Fibroblast of villous mesenchyme (primary cell): Measurements from ENCODE around the gene MBTPS1. TPM values are rescaled to one million over a fixed set of nuclear protein-coding genes. Genes with fewer than 3 reads are reported as not detected.
A peak's percentile ranks its signal among the peaks of the same experiment; 100 is the strongest.

Experiments used
- DNase-seq: peaks from one replicate; pipeline ENCODE4 v3.0.0-alpha.2; 2010; ENCODE audit warnings: low read depth
- H3K4me3 ChIP-seq: 2 replicates; pipeline ENCODE4 v1.5.1; 2011; ENCODE audit warnings: low read depth, mild to moderate bottlenecking, low read length
- CTCF ChIP-seq: IDR thresholded peaks from 2 replicates; pipeline ENCODE4 v1.5.1; 2012; ENCODE audit warnings: low read depth, mild to moderate bottlenecking, low read length; ENCODE audit not compliant: insufficient read depth
- total RNA-seq: library from RNA; depleted of rRNA; stranded (reverse); fragments of >200 nt; gene quantifications from 2 replicates; pipeline ENCODE4 v1.2.3, GENCODE V29; 2012

The MBTPS1 gene
- total RNA-seq, 1 donor = 97.2 TPM

GRCh38 chr16:84068783-84069462 lies 47.8 kb downstream of the MBTPS1 start:
- TF ChIP-seq CTCF = no peak
- no peak for DNase-seq
- no peak overlapping the region for H3K4me3 ChIP-seq

- TF ChIP-seq CTCF = no peak
- no peak for DNase-seq
- no peak overlapping the region for H3K4me3 ChIP-seq
Observed at GRCh38 chr16:84068041-84068440, 48.7 kb downstream of the MBTPS1 start.

- DNase-seq = no peak
- no peak for TF ChIP-seq CTCF
- H3K4me3 ChIP-seq = no peak overlapping the region
Observed at GRCh38 chr16:84067640-84068039, 49.1 kb downstream of the MBTPS1 start.

GRCh38 chr16:84065536-84066132 lies 51.1 kb downstream of the MBTPS1 start:
- TF ChIP-seq CTCF = peak; percentile 71
- DNase-seq = peak; percentile 57
- H3K4me3 ChIP-seq = no peak overlapping the region

GRCh38 chr16:84063980-84064379 lies 52.8 kb downstream of the MBTPS1 start:
- DNase-seq = no peak
- no peak for TF ChIP-seq CTCF

GRCh38 chr16:84062734-84063640 lies 53.8 kb downstream of the MBTPS1 start:
- no peak overlapping the region for H3K4me3 ChIP-seq
- peak; percentile 75 for DNase-seq
- peak; percentile 89 for TF ChIP-seq CTCF

More at GRCh38 chr16:84063980-84064379, 52.8 kb downstream of the MBTPS1 start:
- no peak overlapping the region for H3K4me3 ChIP-seq
